MM.1S (cell line): ENCODE measurements around the gene TIMP4.

Experiments
- CTCF ChIP-seq: fragments of 300-600 bp; sonication (generic); IDR thresholded peaks from 2 replicates; pipeline ENCODE4 v1.5.1; 2016; ENCODE audit warnings: antibody characterized with exemption, low read length, mixed read lengths
- EZH2phosphoT487 ChIP-seq: fragments of 300-600 bp; sonication (generic); IDR thresholded peaks from 2 replicates; pipeline ENCODE4 v1.6.1; 2018; ENCODE audit warnings: antibody characterized with exemption, low read length

- no peak for TF ChIP-seq CTCF
- TF ChIP-seq EZH2phosphoT487, result no peak
Measured at GRCh38 chr3:12193485-12194165, 34.9 kb upstream of the TIMP4 start.
